ENCODE results near the gene EVA1B. TPM values are rescaled to one million over a fixed set of nuclear protein-coding genes. Genes with fewer than 3 reads are reported as not detected.

Gene EVA1B
- polyA plus RNA-seq, 1 donor (not counting 4 experiments of a cell fraction or from before 2014, with no cell fraction given) = 2.4 TPM

- H3K27me3 ChIP-seq (ENCODE audit: control insufficient read depth, extremely low read depth, insufficient read depth, low read length) = no peaks in the 10 kb centered on the region
- no peak overlapping the region for H2AFZ ChIP-seq (ENCODE audit: control insufficient read depth, low read length)
- TF ChIP-seq EZH2 (IDR thresholded peaks at IDR 0.05; ENCODE audit: low read length) = no peak
- no peak for TF ChIP-seq CTCF (optimal IDR thresholded peaks at IDR 0.05 in 1 of 3, IDR thresholded peaks at IDR 0.05 in 1 of 3, conservative IDR thresholded peaks at IDR 0.05 in 1 of 3; ENCODE audit: extremely low read depth in 1 of 3, insufficient read depth in 2 of 3, low read length in 3 of 3)
- no peak overlapping the region for H3K9ac ChIP-seq (ENCODE audit: control insufficient read depth, extremely low read depth, insufficient read depth, low read length)
- H4K20me1 ChIP-seq (ENCODE audit: control insufficient read depth, extremely low read depth, insufficient read depth, low read length) = peaks cover 3% of the 10 kb centered on the region
- H3K4me3 ChIP-seq (ENCODE audit: control insufficient read depth in 2 of 3, extremely low read depth in 1 of 3, insufficient read depth in 2 of 3, low read depth in 1 of 3, low read length in 3 of 3) = no peak overlapping the region
- no peak overlapping the region for H3K27ac ChIP-seq (ENCODE audit: control insufficient read depth, insufficient read depth, low read length)
- peaks cover 36% of the 10 kb centered on the region for H3K79me2 ChIP-seq (ENCODE audit: control insufficient read depth, insufficient read depth, low read length)
- DNase-seq (ENCODE audit: low read depth, low spot score) (no peak), FAIRE-seq (no peak)
- H3K9me1 ChIP-seq (ENCODE audit: control insufficient read depth, extremely low read depth, insufficient read depth, low read length) = peaks cover 2% of the 10 kb centered on the region
- no peak overlapping the region for H3K4me2 ChIP-seq (ENCODE audit: control insufficient read depth, extremely low read depth, insufficient read depth, low read depth, low read length)
- peaks cover 25 to 32% of the 10 kb centered on the region in 2 experiments for H3K36me3 ChIP-seq (ENCODE audit: control insufficient read depth in 2 of 2, extremely low read depth in 1 of 2, insufficient read depth in 2 of 2, low read length in 2 of 2)
- H3K9me3 ChIP-seq (ENCODE audit: control insufficient read depth, low read depth, low read length) = no peaks in the 10 kb centered on the region
- dilution Hi-C loops (cut with MboI; ENCODE audit: extremely low pct_ligation_motif_present, low sequenced_read_pairs) = no loop called here
- peaks cover 3% of the 10 kb centered on the region for H3K4me1 ChIP-seq (ENCODE audit: control insufficient read depth, extremely low read depth, insufficient read depth, low read length)
Observed at GRCh38 chr1:36365381-36365780, 41.9 kb upstream of the EVA1B start.

- Histone ChIP-seq H3K27ac (ENCODE audit: control insufficient read depth, insufficient read depth, low read length) (no peak overlapping the region), H3K27me3 (ENCODE audit: control insufficient read depth, extremely low read depth, insufficient read depth, low read length) (no peaks in the 10 kb centered on the region), H3K9me1 (ENCODE audit: control insufficient read depth, extremely low read depth, insufficient read depth, low read length) (peaks cover 2% of the 10 kb centered on the region), H3K9me3 (ENCODE audit: control insufficient read depth, low read depth, low read length) (no peaks in the 10 kb centered on the region), H3K9ac (ENCODE audit: control insufficient read depth, extremely low read depth, insufficient read depth, low read length) (no peak overlapping the region), H3K4me2 (ENCODE audit: control insufficient read depth, extremely low read depth, insufficient read depth, low read depth, low read length) (no peak overlapping the region), H3K79me2 (ENCODE audit: control insufficient read depth, insufficient read depth, low read length) (peaks cover 3% of the 10 kb centered on the region), H3K36me3 (ENCODE audit: control insufficient read depth in 2 of 2, extremely low read depth in 1 of 2, insufficient read depth in 2 of 2, low read length in 2 of 2) (peaks cover 39 to 44% of the 10 kb centered on the region in 2 experiments), H3K4me3 (ENCODE audit: control insufficient read depth in 2 of 3, extremely low read depth in 1 of 3, insufficient read depth in 2 of 3, low read depth in 1 of 3, low read length in 3 of 3) (no peak overlapping the region), H2AFZ (ENCODE audit: control insufficient read depth, low read length) (no peak overlapping the region), H3K4me1 (ENCODE audit: control insufficient read depth, extremely low read depth, insufficient read depth, low read length) (no peaks in the 10 kb centered on the region), H4K20me1 (ENCODE audit: control insufficient read depth, extremely low read depth, insufficient read depth, low read length) (no peaks in the 10 kb centered on the region)
- FAIRE-seq (no peak), DNase-seq (ENCODE audit: low read depth, low spot score) (no peak)
- dilution Hi-C loops (cut with MboI; ENCODE audit: extremely low pct_ligation_motif_present, low sequenced_read_pairs) = no loop called here
- no peak for TF ChIP-seq CTCF (optimal IDR thresholded peaks at IDR 0.05 in 1 of 3, IDR thresholded peaks at IDR 0.05 in 1 of 3, conservative IDR thresholded peaks at IDR 0.05 in 1 of 3; ENCODE audit: extremely low read depth in 1 of 3, insufficient read depth in 2 of 3, low read length in 3 of 3)
- no peak for TF ChIP-seq EZH2 (IDR thresholded peaks at IDR 0.05; ENCODE audit: low read length)
Observed at GRCh38 chr1:36359911-36360550, 36.6 kb upstream of the EVA1B start.
